Measurements from ENCODE around the gene KMT2D. TPM values are rescaled to one million over a fixed set of nuclear protein-coding genes. Genes with fewer than 3 reads are reported as not detected.

Gene KMT2D
- polyA plus RNA-seq, 1 of the 3 experiments (the other 2 are of a cell fraction) = 30.5 TPM

- no peak for TF ChIP-seq MAX (IDR thresholded peaks at IDR 0.05; ENCODE audit: low read depth)
- TF ChIP-seq TCF12 (IDR thresholded peaks at IDR 0.05) = no peak
Observed at GRCh38 chr12:49088932-49089330, 28.3 kb upstream of the KMT2D start (continued).

GRCh38 chr12:49088150-49088931, 27.7 kb upstream of the KMT2D start:
- no peaks in the 10 kb centered on the region for H3K9me2 ChIP-seq
- peak overlapping the region in 1 of 2 experiments; percentile 49; a peak in 2 of 4 replicates for H3K4me3 ChIP-seq (ENCODE audit: low read depth in 2 of 2, low read length in 1 of 2)
- TF ChIP-seq IRF3 (IDR thresholded peaks at IDR 0.05; ENCODE audit: low read depth, low read length) (no peak), NFIC (IDR thresholded peaks at IDR 0.05; ENCODE audit: borderline replicate concordance) (no peak), FOXJ3 (CRISPR knock-in tag; IDR thresholded peaks at IDR 0.05) (no peak), EZH2phosphoT487 (IDR thresholded peaks at IDR 0.05; ENCODE audit: borderline replicate concordance, low read depth) (no peak), USF1 (IDR thresholded peaks at IDR 0.05; ENCODE audit: borderline replicate concordance, low read depth) (no peak), EP300 (IDR thresholded peaks at IDR 0.05; ENCODE audit: borderline replicate concordance in 1 of 2, low read depth in 1 of 2, low read length in 1 of 2) (no peak), CTCF (IDR thresholded peaks at IDR 0.05) (peak; percentile 87), GATA2 (CRISPR knock-in tag; IDR thresholded peaks at IDR 0.05) (no peak; the same call in 1 of the 2 replicates), RXRA (IDR thresholded peaks at IDR 0.05; ENCODE audit: borderline replicate concordance, low read depth) (no peak), MAX (IDR thresholded peaks at IDR 0.05; ENCODE audit: low read depth) (no peak), SMC3 (IDR thresholded peaks at IDR 0.05; ENCODE audit: low read depth, low read length) (peak; percentile 90), MXI1 (IDR thresholded peaks at IDR 0.05; ENCODE audit: low read depth, low read length) (peak; percentile 46; the same call in 1 of the 2 replicates), PBX3 (IDR thresholded peaks at IDR 0.05) (peak; percentile 44; the same call in 1 of the 2 replicates), YY1 (IDR thresholded peaks at IDR 0.05; ENCODE audit: low read depth) (no peak), CHD2 (IDR thresholded peaks at IDR 0.05; ENCODE audit: low read length, partially characterized antibody) (no peak), RCOR1 (IDR thresholded peaks at IDR 0.05; ENCODE audit: low read length) (0 out of 2 replicates have a peak, but pooled peaks have one; percentile 33), MEF2A (IDR thresholded peaks at IDR 0.05; ENCODE audit: borderline replicate concordance, low read depth) (no peak), TAF1 (IDR thresholded peaks at IDR 0.05; ENCODE audit: borderline replicate concordance, low read depth, low read length) (no peak), RFX5 (IDR thresholded peaks at IDR 0.05; ENCODE audit: low read length) (no peak), FOXM1 (IDR thresholded peaks at IDR 0.05; ENCODE audit: low read depth) (no peak), USF2 (IDR thresholded peaks at IDR 0.05; ENCODE audit: borderline replicate concordance, low read depth, low read length) (no peak)

More at GRCh38 chr12:49088150-49088931, 27.7 kb upstream of the KMT2D start:
- Histone ChIP-seq H3K9ac (no peak overlapping the region), H3K36me3 (replicated peaks in 1 of 2; ENCODE audit: control insufficient read depth in 1 of 2, insufficient read depth in 2 of 2, low read length in 1 of 2) (no peaks in the 10 kb centered on the region), H3F3A (replicated peaks; ENCODE audit: insufficient read depth) (peaks cover 3% of the 10 kb centered on the region), H3K9me3 (no peaks in the 10 kb centered on the region), H3K27me3 (ENCODE audit: insufficient read depth) (no peaks in the 10 kb centered on the region), H3K4me2 (peak overlapping the region; percentile 69; the same call in 1 of the 2 replicates), H3K27ac (ENCODE audit: low read depth in 2 of 2, low read length in 1 of 2) (no peak overlapping the region), H3K79me2 (ENCODE audit: insufficient read depth) (no peaks in the 10 kb centered on the region), H2AFZ (ENCODE audit: low read depth) (peak overlapping the region; percentile 67; the same call in 1 of the 2 replicates), H4K20me1 (ENCODE audit: insufficient read depth) (no peaks in the 10 kb centered on the region), H3K4me1 (ENCODE audit: control insufficient read depth in 1 of 2, insufficient read depth in 2 of 2, low read depth in 1 of 2, low read length in 1 of 2) (peaks cover 0 to 24% of the 10 kb centered on the region in 2 experiments; a peak in 1 of 4 replicates)
- peak; percentile 86 for DNase-seq
- ChIA-PET POLR2A (interaction anchor here (1.0 to 1.7 kb wide), 4 partner anchors 19 to 43 kb away, joined by 3 to 12 read pairs (median 7); partner anchors contain the start of genes LMBR1L, RHEBL1 and TUBA1B), CTCF (interaction anchor here (0.6 to 12.8 kb wide), 51 partner anchors 9 to 1026 kb away, joined by 3 to 315 read pairs (median 4); partner anchors contain the start of genes DDN, DHH, KMT2D and LMBR1L)
- WGBS (ENCODE audit: low lambda C conversion rate) = 8% methylated on average over 17 of the region's 18 CpGs

Measured in SK-N-SH (cell line).